NCI-H748 (cell line): ENCODE measurements around the gene MAPK6.
A peak's percentile ranks its signal among the peaks of the same experiment; 100 is the strongest.

Experiments
- DNase-seq: peaks from one replicate; lab custom pipeline; 2025; ENCODE audit not compliant: unreplicated experiment; lab: John Stamatoyannopoulos, UW

Gene MAPK6

DNA sequence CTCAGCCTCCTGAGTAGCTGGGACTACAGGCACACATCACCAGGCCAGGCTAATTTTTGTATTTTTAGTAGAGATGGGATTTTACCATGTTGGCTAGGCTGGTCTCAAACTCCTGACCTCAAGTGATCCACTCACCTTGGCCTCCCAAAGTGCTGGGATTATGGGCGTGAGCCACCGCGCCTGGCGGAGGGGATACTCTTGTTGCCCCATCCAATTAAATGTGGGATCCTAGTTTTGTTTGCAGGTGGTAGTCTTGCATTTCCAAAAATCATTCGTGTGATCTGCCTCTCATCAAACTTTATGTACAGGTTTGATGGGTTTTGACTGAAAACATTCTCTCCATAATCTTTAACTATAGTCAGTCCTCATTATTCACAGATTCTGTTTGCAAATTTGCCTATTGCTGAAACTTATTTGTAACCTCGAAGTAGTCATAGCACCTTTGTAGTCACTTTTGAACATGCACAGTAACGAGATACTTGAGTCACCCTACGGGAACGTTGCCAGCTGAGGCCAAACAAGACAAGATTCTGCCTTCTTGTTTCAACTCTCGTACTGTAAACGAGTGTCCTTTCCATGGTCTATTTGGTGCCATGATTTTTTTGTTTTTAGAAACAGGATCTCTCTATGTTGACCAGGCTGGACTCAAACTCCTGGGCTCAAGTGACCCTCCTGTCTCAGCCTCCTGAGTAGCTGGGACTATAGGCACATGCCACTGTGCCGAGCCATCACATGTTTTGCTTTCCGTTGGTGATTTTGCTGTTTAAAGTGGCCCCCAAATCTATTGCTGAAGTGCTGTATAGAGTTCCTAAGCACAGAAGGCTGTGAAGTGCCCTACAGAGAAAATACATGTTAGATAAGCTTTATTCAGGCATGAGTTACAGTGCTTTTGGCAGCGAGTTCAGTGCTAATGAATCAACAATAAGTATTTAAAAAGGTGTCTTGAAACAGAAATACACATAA is 8.1 kb upstream of the MAPK6 start:
- DNase-seq = peak; percentile 20

DNA sequence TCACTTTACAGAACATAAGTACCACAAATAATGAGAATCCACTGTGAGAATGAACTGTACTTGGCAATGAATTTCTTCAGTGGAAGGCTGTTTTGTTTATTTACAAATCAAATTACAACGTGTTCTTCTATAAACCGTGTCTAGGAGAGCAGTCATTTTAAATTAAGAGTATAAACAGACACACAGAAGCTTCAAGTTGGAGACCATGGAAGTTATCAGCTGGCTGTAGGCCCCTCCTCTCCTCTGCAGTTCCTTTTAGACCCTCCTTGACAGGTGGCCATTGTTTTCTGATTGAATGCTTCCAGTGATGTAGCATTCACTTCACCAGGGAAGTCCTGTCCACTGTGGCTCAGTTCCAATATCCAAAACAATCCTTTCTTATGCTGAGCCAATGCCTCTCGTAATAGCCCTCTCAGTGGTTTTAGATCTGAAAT is 7.3 kb upstream of the MAPK6 start:
- DNase-seq = peak; percentile 87

GRCh38 chr15:52012210-52012609 is 6.8 kb upstream of the MAPK6 start:
- DNase-seq = peak; percentile 66

GRCh38 chr15:52013151-52013791 is 5.7 kb upstream of the MAPK6 start:
- DNase-seq = no peak

DNA sequence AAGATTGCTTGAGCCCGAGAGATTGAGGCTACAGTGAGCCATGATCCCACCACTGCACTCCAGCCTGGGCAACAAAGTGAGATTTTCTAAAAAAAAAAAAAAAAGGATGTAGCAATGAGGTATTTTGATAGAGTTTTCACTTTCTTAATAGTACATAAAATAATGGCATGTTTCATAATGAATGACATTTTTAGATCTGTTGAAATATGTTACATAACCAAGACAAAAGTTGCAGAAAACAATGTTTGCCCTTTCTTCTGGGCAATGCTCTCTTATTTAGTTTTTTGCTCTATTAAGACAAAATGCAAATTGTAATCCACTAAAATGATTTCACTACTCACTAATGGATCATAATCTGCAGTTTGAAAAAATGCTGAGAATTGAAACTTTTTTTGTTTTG is 4.4 kb upstream of the MAPK6 start:
- DNase-seq = no peak

GRCh38 chr15:52016316-52016715 is 2.7 kb upstream of the MAPK6 start:
- DNase-seq = no peak

DNA sequence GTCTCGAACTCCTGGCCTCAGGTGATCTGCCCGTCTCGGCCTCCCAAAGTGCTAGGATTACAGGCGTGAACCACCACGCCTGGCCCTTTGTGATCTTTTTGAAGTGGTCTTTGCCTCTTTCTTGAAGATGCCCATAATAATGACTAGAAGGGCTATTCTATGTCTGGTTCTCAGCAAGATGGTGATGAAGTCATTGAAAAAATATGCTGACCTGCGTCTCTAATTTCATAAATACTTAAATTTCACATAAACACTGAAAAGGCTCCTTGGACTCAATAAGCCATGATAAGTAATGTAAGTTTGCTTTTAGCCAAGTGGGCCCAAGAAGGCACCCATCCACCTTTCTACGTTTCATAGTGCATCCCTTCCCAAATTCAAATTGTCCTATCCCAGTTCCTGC is 775 bp upstream of the MAPK6 start:
- no peak for DNase-seq

DNA sequence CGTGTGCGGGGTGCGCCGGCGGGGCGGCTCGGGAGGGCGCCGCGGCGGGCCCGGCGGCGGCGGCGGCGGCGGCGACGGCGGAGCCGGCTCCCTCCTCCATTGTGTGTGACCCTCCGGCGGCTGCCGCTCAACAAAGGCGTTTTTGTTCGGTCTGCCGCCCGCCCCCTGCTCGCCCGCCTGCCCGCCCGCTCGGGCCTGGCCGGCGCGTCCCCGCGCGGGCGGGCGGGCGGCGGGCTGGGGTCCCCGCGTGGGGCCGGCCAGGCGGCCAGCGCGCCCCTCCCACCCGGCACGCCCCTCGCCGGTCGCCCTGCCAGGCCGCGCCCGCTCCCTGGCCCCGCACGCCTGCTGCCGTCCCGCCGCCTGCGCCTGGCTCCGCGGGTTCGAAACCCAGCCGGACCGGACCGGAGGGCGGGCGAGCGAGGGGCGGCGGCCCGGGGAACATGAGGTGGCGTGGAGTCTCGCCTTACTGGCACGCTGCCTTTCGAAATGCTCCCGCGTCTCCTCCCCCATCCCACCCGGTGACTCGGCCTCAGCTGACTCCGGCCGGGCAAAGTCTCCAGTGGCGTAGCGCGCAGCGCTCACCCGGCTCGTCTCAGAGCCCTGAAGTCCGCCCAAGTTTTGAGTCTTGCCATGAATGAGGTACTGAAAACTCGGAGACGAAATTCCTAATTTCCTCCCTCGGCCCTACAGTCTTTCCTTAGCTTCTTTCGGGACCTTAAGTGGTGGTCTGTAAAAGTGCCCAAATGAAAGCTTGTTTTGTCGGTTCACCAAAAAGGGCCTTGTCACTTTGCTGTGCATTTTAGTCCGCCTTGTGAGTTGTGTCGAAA is 588 bp downstream of the MAPK6 start:
- peak; percentile 72 for DNase-seq

- peak; percentile 44 for DNase-seq
Observed at GRCh38 chr15:52020221-52021085, 1.4 kb downstream of the MAPK6 start.

GRCh38 chr15:52021128-52021671 is 2.2 kb downstream of the MAPK6 start:
- DNase-seq = peak; percentile 3

GRCh38 chr15:52021892-52022540 is 3.0 kb downstream of the MAPK6 start:
- DNase-seq = no peak

DNA sequence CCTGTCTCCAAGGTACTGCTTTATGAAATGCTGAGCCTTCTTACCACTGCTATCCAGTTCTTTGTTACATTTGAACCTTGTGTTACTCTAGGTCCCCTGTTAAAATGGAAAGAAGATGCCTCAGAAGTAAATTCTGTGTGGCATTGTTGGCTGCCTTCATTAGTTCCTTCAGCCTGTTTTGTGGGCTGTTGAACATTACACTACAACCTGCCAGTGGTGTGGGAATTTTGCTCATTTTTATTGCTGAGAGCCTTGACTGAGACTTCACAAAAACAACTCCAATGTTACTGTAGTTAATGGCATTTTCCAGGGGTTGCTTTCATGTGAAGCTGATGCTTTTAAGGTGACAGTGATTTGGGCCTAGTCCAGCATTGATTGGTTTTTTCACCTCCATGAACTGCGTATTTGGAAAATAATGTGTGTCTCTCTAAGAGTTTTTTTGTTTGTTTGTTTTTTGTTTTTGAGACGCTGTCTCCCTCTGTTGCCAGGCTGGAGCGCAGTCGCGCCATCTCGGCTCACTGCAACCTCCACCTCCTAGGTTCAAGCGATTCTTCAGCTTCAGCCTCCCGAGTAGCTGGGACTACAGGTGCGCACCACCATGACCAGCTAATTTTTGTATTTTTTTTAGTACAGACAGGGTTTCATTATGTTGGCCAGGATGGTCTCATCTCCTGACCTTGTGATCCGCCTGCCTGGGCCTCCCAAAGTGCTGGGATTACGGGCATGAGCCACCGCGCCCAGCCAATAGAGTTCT is 4.3 kb downstream of the MAPK6 start:
- no peak for DNase-seq

DNA sequence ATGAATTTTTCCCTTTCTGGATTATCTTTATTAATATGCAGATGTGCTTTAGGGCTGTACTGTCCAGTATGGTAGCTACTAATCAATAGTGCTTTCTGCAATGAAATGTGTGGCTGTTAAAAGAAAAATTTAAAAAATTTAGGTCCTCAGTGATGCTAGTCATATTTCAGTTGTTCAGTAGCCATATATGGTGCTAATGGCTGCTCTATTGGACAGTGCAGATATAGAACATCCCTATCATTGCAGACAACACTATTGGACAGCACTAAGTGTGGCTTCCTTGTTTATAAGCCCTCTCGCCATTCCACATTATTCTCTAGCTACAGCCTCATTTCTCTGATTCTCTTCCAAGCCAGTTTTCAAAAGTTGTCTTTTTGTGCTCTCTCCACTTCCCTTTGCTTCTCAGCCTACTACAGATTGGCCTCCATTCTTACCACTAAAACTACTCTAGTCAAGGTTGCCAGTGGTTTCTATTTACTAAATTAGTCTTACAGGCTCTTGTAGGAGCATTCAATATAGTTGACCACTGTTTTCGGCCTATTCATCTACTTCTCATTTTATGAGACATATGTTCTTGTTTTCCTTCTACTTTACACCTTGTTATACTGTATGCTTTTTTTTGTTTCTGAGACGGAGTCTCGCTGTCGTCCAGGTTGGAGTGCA is 9.5 kb downstream of the MAPK6 start:
- DNase-seq = no peak

- DNase-seq = no peak
Observed at GRCh38 chr15:52030010-52030409, 11.0 kb downstream of the MAPK6 start.

DNA sequence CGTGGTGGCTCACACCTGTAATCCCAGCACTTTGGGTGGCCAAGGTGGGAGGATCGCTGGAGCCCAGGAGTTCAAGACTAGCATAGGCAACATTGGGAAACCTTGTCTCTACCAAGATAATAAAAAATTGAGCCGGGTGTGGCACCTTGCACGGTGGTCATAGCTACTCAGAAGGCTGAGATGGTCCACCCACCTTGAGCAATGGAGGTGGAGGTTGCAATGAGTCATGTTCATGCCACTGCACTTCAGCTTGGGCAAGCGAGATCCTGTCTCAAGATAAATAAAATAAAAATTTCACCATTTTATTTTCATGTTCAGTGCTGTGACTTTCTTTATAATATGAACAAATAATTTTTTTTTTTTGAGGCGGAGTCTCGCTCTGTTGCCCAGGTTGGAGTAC is 12.5 kb downstream of the MAPK6 start:
- no peak for DNase-seq

GRCh38 chr15:52037889-52038505 is 19.0 kb downstream of the MAPK6 start:
- no peak for DNase-seq

GRCh38 chr15:52039925-52040781 is 21.1 kb downstream of the MAPK6 start:
- no peak for DNase-seq
